GM12892 (cell line): ENCODE data around the gene SKIC2.
"Not testable (repeated sequence)": the region's sequence is repeated elsewhere in the genome, so short reads cannot be mapped to it uniquely, and the experiment has no call there.

Experiments used
- DNase-seq: peaks from one replicate; pipeline ENCODE4 v3.0.0; 2011; ENCODE audit not compliant: insufficient read length
- FAIRE-seq: peaks from 2 replicates; lab custom pipeline; 2011; peaks lifted over from hg19 to GRCh38; lab: Jason Lieb, UNC
- POLR2A ChIP-seq: IDR thresholded peaks from 2 replicates; pipeline ENCODE4 v1.6.1; 2011; ENCODE audit warnings: low read depth, low read length, control low read depth
- POLR2AphosphoS5 ChIP-seq: IDR thresholded peaks from 2 replicates; pipeline ENCODE4 v1.6.1; 2011; ENCODE audit warnings: low read depth, low read length, control low read depth
- TAF1 ChIP-seq: IDR thresholded peaks from 2 replicates; pipeline ENCODE4 v1.6.1; 2011; ENCODE audit warnings: low read depth, mild to moderate bottlenecking, control low read depth, low read length, borderline replicate concordance

SKIC2 gene

GRCh38 chr6:31972709-31973350 is 13.9 kb downstream of the SKIC2 start:
- no peak for TF ChIP-seq POLR2A
- no peak for TF ChIP-seq TAF1
- TF ChIP-seq POLR2AphosphoS5 = no peak
- DNase-seq = no peak
- FAIRE-seq = no peak

- not testable (repeated sequence) for FAIRE-seq, DNase-seq
Measured at GRCh38 chr6:31976065-31976464, 17.1 kb downstream of the SKIC2 start.

GRCh38 chr6:31977816-31978431 is 18.9 kb downstream of the SKIC2 start:
- TF ChIP-seq POLR2AphosphoS5 = no peak
- no peak for TF ChIP-seq TAF1
- no peak for TF ChIP-seq POLR2A
- no peak for DNase-seq
- FAIRE-seq = no peak

GRCh38 chr6:31978831-31979230 is 19.9 kb downstream of the SKIC2 start:
- TF ChIP-seq POLR2A = no peak
- TF ChIP-seq POLR2AphosphoS5 = no peak
- TF ChIP-seq TAF1 = no peak
- no peak for DNase-seq
- no peak for FAIRE-seq

- no peak for TF ChIP-seq TAF1
- TF ChIP-seq POLR2AphosphoS5 = no peak
- TF ChIP-seq POLR2A = no peak
- FAIRE-seq (no peak), DNase-seq (no peak)
Measured at GRCh38 chr6:31979238-31979898, 20.4 kb downstream of the SKIC2 start.

- FAIRE-seq, DNase-seq: not testable (repeated sequence)
Measured at GRCh38 chr6:31980195-31980876, 21.4 kb downstream of the SKIC2 start.

GRCh38 chr6:31980998-31981397 is 22.0 kb downstream of the SKIC2 start:
- DNase-seq, FAIRE-seq: not testable (repeated sequence)

GRCh38 chr6:31981744-31982143 is 22.8 kb downstream of the SKIC2 start, which contains the start of gene C4A:
Gene C4A (plus strand): TSS chr6:31982057. CDS start chr6:31982108, 51 bp downstream.
- not testable (repeated sequence) for DNase-seq, FAIRE-seq

- not testable (repeated sequence) for FAIRE-seq, DNase-seq
Measured at GRCh38 chr6:31989363-31989762, 30.4 kb downstream of the SKIC2 start.

- not testable (repeated sequence) for DNase-seq, FAIRE-seq
Measured at GRCh38 chr6:31994421-31994820, 35.4 kb downstream of the SKIC2 start.

- not testable (repeated sequence) for DNase-seq, FAIRE-seq
Measured at GRCh38 chr6:31996385-31996784, 37.4 kb downstream of the SKIC2 start.

GRCh38 chr6:32002546-32003268 is 43.7 kb downstream of the SKIC2 start:
- DNase-seq, FAIRE-seq: not testable (repeated sequence)

GRCh38 chr6:32003301-32003700 is 44.3 kb downstream of the SKIC2 start:
- FAIRE-seq, DNase-seq: not testable (repeated sequence)

- FAIRE-seq = not testable (repeated sequence)
Measured at GRCh38 chr6:32004393-32004792, 45.4 kb downstream of the SKIC2 start.

GRCh38 chr6:32004864-32005537 is 46.0 kb downstream of the SKIC2 start:
- not testable (repeated sequence) for DNase-seq, FAIRE-seq

More at GRCh38 chr6:32004393-32004792, 45.4 kb downstream of the SKIC2 start:
- not testable (repeated sequence) for DNase-seq

- not testable (repeated sequence) for DNase-seq
Measured at GRCh38 chr6:32005538-32005880, 46.5 kb downstream of the SKIC2 start.

GRCh38 chr6:32005991-32006529 is 47.1 kb downstream of the SKIC2 start:
- not testable (repeated sequence) for FAIRE-seq, DNase-seq

More at GRCh38 chr6:32005538-32005880, 46.5 kb downstream of the SKIC2 start:
- FAIRE-seq = not testable (repeated sequence)
